ENCODE data around the gene SMTNL2.
A peak's percentile ranks its signal among the peaks of the same experiment; 100 is the strongest.

Gene SMTNL2

GRCh38 chr17:4545217-4545951, 38.9 kb upstream of the SMTNL2 start:
- no peak for DNase-seq

GRCh38 chr17:4547118-4547906, 37.0 kb upstream of the SMTNL2 start:
- no peak for DNase-seq

GRCh38 chr17:4548061-4548461, 36.3 kb upstream of the SMTNL2 start:
- DNase-seq = no peak

GRCh38 chr17:4548721-4549531, 35.4 kb upstream of the SMTNL2 start:
- DNase-seq = no peak

GRCh38 chr17:4549781-4550533, 34.4 kb upstream of the SMTNL2 start:
- no peak for DNase-seq

GRCh38 chr17:4550534-4551039, 33.7 kb upstream of the SMTNL2 start:
- no peak for DNase-seq

- DNase-seq = no peak
Measured at GRCh38 chr17:4551141-4551540, 33.2 kb upstream of the SMTNL2 start.

- no peak for DNase-seq
Measured at GRCh38 chr17:4551796-4552525, 32.4 kb upstream of the SMTNL2 start.

- no peak for DNase-seq
Measured at GRCh38 chr17:4553669-4554068, 30.7 kb upstream of the SMTNL2 start.

GRCh38 chr17:4554441-4554996, 29.8 kb upstream of the SMTNL2 start:
- no peak for DNase-seq

- peak; percentile 73 for DNase-seq
Measured at GRCh38 chr17:4554997-4555799, 29.1 kb upstream of the SMTNL2 start, which contains the start of gene MYBBP1A. Gene MYBBP1A (minus strand): TSS chr17:4555384. CDS start chr17:4555324, 60 bp downstream.

- DNase-seq = no peak
Measured at GRCh38 chr17:4555873-4556759, 28.2 kb upstream of the SMTNL2 start.

GRCh38 chr17:4556996-4557395, 27.3 kb upstream of the SMTNL2 start:
- no peak for DNase-seq

GRCh38 chr17:4557626-4558346, 26.5 kb upstream of the SMTNL2 start:
- DNase-seq = no peak

- DNase-seq = no peak
Measured at GRCh38 chr17:4558347-4558971, 25.9 kb upstream of the SMTNL2 start.

GRCh38 chr17:4559139-4559791, 25.1 kb upstream of the SMTNL2 start:
- DNase-seq = no peak

GRCh38 chr17:4559966-4560365, 24.4 kb upstream of the SMTNL2 start:
- DNase-seq = no peak

GRCh38 chr17:4560421-4560820, 23.9 kb upstream of the SMTNL2 start, which contains the start of gene GGT6:
Gene GGT6 (minus strand): TSS chr17:4560577. CDS start chr17:4560521, 56 bp downstream.
- no peak for DNase-seq
